ENCODE data around the gene RYR1. TPM values are rescaled to one million over a fixed set of nuclear protein-coding genes. Genes with fewer than 3 reads are reported as not detected.
"Not testable (repeated sequence)": the region's sequence is repeated elsewhere in the genome, so short reads cannot be mapped to it uniquely, and the experiment has no call there.

The RYR1 gene
- total RNA-seq, 1 donor from 2014 or later, result 4.5 TPM

DNA sequence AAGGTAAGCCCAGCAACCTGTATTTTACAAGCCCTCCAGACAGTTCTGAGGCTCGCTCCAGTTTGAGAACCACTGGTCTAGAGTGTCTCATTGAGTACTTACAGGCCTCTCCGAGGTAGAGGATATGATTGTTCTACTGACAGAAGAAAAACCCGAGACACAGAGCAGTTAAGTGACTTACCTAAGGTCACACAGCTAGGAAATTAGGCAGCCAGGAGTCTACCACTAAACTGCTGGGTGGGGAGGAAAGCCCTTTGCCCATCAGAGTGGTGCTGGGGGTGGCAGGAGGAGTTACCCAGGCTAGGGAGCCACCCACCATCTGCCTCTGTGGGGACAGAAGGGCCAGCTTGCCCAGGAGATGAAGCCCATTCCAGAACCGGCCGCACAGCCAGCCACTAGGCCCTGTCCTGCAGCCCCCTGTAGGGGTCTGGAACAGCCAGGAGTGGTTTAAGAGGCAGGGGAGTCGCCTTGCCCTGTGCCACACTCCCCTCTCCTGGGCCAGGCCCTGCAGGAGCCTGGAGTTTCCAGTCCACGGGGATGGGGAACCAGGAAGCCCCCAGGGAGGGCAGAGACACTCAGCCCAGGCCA is 8.2 kb upstream of the RYR1 start:
- DNase-seq (ENCODE audit: low spot score in 2 of 2) (no peak), FAIRE-seq (no peak)

DNA sequence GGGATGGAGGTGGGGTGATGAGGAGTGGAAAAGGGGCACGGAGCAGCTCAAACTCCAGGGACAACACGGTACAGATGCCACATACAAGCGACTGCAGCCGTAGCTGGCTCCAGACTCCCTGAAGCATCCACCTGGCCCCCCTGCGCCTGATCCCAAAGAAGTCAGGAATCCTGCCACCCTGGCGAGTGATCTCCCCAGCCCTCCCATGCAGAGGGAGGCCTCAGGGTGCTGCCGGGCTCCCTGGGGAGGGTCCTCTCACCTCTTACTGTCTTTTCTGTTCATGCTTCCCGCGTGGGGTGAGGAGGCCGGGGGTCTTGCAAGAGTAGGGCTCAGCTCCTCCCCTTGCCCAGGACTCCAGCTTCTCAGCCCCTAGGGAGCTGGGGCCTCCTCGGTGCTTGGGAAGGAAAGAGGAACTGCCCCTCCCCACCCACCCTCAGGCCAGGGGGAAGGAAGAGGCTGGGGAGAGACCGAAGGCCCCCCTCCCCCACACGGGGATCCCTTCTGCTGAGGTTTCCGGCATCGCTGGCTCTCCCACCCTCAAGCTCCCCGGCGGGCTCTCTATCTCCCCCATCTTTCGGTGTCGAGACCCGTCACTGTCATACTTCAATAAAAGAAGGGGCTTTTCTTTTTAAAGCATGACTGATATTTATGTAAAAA is 7.6 kb upstream of the RYR1 start, which contains the start of gene RASGRP4:
Gene RASGRP4, minus strand, starts transcription at position 410 of the 657 bp plus-strand sequence. Its CDS starts 128 bp downstream, at position 282.
- FAIRE-seq, result no peak
- no peak for DNase-seq (ENCODE audit: low spot score in 2 of 2)

DNA sequence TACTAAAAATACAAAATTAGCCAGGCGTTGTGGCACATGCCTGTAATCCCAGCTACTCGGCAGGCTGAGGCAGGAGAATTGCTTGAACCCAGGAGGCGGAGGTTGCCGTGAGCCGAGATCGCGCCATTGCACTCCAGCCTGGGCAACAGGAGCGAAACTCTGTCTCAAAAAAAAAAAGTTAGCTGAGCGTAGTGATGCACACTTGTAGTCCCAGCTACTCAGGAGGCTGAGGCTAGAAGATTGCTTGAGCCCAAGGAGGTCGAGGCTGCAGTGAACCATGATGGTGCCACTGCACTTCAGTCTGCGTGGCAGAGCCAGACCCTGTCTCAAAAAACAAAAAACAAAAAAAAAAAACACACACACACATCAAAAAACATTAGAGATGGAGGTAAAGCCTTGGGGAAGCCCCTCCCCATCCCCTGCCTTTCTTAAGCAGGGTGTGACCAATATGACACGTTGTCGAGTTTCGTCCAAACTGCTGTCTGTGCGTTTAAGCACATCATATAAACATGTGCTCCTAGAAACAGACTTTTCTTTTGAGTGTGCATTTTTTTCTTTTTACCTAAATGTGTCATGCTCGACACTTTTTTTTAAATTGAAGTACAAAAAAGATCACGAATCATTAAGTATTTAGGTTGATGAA is 6.3 kb upstream of the RYR1 start:
- FAIRE-seq; DNase-seq (ENCODE audit: low spot score in 2 of 2): not testable (repeated sequence)

GRCh38 chr19:38429055-38429810 is 4.3 kb upstream of the RYR1 start:
- FAIRE-seq (no peak), DNase-seq (ENCODE audit: low spot score in 2 of 2) (no peak)

DNA sequence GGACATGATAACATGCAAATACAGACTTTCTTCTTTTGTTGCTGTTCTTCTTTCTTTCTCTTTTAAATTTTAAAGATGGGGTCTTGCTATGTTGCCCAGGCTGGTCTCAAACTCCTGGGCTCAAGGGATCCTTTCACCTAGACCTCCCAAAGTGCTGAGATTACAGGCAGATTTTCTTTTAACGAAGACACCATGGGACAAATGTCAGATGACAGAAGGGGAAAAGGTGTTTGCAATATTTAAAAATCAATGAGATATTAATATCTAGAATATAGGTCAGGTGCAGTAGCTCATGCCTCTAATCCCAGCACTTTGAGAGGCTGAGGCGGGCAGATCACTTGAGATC is 3.7 kb upstream of the RYR1 start:
- FAIRE-seq, result no peak
- no peak for DNase-seq (ENCODE audit: low spot score in 2 of 2)

DNA sequence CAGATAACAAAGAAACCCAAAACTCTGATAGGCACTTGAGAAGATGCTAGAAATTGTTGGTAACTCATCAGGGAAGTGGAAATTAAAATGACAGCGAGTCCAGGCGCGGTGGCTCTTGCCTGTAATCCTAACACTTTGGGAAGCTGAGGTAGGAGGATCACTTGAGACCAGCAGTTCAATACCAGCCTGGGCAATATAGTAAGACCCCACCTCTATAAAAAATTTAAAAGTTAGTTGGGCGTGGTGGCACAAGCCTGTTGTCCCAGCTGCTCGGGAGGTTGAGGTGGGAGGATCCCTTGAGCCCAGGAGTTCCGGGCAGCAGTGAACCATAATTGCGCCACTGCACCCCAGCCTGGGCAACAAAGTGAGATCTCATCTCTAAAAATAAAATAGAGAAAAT is 2.6 kb upstream of the RYR1 start:
- FAIRE-seq (no peak), DNase-seq (ENCODE audit: low spot score in 2 of 2) (no peak)

DNA sequence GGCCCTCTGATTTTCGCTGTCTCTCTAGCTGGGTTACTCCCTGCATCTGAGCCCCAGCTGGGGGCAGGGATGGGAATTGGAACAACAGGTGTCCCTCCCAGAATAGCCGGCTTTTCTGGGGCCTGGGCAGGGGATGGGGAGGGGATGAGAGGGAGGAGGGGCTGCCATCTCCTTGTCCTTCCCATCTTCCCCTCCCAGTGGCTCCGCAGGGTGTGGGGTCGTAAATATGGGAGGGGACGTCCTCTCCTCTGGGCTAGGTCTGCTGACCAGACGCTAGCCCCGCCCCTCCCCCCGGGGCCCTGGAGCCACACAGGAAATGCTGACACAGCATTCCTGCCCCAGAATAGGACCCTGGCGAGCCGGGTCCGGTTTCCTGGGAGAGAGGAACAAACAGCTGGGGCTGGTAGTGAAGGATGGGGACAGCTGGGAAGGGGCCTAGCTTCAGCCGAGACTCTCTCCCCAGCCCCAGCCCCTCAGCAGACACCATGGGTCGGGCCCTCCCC is 1.1 kb downstream of the RYR1 start:
- no peak for FAIRE-seq
- no peak for DNase-seq (ENCODE audit: low spot score in 2 of 2)

DNA sequence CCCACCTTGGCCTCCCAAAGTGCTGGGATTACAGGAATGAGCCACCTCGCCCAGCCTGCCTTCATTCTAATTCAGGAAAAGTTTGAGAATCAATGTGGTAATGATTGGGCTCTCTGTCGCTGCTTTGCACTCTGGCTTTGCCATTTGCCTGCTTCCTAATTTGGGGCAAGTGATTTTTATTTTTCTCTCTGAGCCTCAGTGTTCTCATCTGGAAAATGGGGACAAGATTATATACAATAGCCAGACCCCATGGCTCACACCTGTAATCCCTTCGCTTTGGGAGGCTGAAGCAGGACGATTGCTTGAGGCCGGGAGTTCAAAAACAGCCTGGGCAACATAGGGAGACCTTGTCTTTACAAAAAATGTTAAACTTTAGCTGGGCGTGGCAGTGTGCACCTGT is 3.8 kb downstream of the RYR1 start:
- DNase-seq (ENCODE audit: low spot score in 2 of 2) (no peak), FAIRE-seq (no peak)

- FAIRE-seq, result no peak
- no peak for DNase-seq (ENCODE audit: low spot score in 2 of 2)
Observed at GRCh38 chr19:38437917-38438316, 4.4 kb downstream of the RYR1 start.

DNA sequence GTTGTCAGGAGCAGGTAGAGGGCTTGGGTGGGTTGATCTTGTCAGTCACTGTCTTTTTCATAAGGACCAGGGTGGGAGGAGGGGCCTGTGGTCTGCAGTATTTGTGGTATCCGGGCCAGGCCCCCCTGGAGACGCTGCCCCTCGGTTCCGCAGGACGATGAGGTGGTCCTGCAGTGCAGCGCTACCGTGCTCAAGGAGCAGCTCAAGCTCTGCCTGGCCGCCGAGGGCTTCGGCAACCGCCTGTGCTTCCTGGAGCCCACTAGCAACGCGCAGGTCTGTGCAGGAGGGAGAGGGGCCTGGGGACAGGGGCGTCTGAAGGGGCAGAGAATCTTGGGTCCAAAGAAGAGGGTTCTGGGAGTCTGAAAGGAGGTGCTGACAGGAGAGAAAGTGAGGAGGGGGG is 7.1 kb downstream of the RYR1 start:
- DNase-seq (ENCODE audit: low spot score in 2 of 2), result no peak
- no peak for FAIRE-seq

DNA sequence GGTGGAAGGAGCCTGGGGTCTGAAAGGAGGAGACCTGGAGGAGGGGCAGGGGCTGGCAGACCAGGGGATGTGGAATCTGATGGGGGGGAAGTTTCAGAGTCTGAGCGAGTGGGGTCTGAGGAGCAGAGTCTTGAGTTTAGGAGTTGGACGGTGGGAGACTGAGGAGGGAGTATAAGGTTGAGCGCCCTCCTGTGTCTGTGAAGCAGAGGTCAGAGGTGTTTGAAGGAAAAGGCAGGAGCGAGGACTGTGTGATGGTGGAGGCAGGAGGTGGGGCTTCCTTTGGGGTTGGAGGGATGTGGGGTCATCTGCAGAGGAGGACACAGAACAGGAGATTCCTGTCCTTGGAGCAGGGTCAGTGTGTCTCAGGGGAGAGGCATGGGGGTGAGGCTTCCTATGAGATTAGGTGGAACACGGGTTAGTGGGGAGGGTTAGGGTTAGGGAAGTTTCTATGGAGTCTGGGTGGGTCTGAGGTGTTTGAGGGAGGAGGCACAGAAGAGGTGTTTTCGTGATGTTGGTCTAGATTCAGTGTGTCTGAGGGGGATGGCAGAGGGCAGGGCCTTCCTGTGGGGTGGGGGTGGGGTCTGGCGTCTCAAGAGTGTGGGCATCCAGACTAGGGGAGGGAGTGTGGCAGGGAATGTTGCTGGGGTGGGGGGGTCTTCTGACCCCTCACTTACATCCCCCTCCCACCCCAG is 8.3 kb downstream of the RYR1 start:
- FAIRE-seq (no peak), DNase-seq (ENCODE audit: low spot score in 2 of 2) (no peak)

- no peak for FAIRE-seq
Observed at GRCh38 chr19:38442736-38443135, 9.2 kb downstream of the RYR1 start.

DNA sequence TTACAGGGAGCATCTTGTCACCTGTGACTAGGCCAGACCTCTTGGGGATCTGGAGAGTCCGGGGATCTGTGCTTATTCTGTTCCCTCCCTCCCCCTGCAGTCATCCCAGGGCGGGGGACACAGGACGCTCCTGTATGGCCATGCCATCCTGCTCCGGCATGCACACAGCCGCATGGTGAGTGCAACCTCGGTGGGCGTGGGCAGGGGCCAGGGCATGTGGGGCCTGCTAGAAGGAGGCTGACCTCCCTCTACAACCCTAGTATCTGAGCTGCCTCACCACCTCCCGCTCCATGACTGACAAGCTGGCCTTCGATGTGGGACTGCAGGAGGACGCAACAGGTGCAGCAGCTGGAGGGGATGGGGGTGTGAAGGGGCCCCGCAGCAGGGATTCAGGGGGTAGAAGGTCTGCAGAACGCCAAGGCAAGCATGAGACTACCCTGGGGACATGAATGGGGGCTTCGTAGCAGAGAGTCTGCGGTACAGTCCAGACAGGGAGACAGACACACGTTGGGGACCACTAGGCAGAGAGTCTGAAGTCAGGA is 10.0 kb downstream of the RYR1 start:
- no peak for FAIRE-seq

More at GRCh38 chr19:38442736-38443135, 9.2 kb downstream of the RYR1 start:
- no peak for DNase-seq (ENCODE audit: low spot score in 2 of 2)

DNA sequence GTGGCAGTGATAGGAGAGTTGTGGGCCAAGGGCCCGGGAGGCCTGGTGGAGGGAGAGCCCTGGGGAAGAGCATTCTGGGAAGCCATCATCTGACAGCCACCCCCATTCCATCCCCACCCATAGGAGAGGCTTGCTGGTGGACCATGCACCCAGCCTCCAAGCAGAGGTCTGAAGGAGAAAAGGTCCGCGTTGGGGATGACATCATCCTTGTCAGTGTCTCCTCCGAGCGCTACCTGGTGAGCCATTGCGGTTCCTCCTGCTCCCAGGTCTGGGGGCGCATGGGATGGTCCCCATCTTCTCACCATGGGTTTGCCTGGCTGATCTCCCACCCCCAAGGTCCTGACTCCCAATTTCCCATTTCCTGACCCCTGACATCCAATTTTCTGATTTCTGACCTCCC is 10.5 kb downstream of the RYR1 start:
- DNase-seq (ENCODE audit: low spot score in 2 of 2) (no peak), FAIRE-seq (no peak)

More for the DNA sequence above, 10.0 kb downstream of the RYR1 start:
- DNase-seq (ENCODE audit: low spot score in 2 of 2), result no peak

- no peak for FAIRE-seq
Observed at GRCh38 chr19:38445362-38445761, 11.9 kb downstream of the RYR1 start.

GRCh38 chr19:38448225-38448624 is 14.7 kb downstream of the RYR1 start:
- DNase-seq (ENCODE audit: low spot score in 2 of 2), result no peak
- FAIRE-seq, result no peak

More at GRCh38 chr19:38445362-38445761, 11.9 kb downstream of the RYR1 start:
- no peak for DNase-seq (ENCODE audit: low spot score in 2 of 2)

DNA sequence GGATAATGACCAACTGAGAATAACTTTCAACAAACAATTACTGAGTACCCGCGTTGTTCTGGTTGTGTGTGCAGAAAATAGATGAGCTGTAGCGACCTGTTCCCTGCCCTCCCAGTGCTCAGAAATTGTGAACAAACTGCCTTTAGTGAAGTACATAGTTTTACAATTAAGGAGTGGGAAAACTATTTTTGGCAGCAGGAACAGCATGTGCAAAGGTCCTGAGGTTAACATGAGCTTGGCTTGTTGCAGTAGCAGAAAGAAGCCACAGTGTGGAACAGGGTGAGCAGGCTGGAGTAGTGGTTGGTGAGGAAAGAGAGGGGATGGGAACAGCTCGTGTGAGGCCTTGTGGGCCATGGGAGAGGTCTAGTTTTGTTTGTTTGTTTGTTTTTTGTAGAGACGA is 16.0 kb downstream of the RYR1 start:
- FAIRE-seq (no peak), DNase-seq (ENCODE audit: low spot score in 2 of 2) (no peak)

- DNase-seq (ENCODE audit: low spot score in 2 of 2) (no peak), FAIRE-seq (no peak)
Observed at GRCh38 chr19:38451036-38451435, 17.5 kb downstream of the RYR1 start.

DNA sequence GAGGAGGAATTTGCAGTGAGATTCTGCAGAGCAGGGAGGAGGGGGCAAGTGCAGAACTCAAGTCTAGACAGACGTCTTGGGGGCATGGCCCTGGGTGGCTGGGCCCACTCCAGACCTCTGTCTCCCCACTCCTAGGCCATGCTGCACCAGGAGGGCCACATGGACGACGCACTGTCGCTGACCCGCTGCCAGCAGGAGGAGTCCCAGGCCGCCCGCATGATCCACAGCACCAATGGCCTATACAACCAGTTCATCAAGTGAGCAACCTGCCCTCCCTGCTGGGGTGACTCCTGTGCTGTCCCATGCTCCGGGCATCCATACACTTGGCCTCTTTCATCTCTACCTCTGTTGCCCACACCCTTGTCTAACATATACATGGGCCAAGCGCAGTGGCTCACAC is 18.1 kb downstream of the RYR1 start:
- DNase-seq (ENCODE audit: low spot score in 2 of 2) (no peak), FAIRE-seq (no peak)

All from frontal cortex (tissue), 4 donors.